PFSK-1 (cell line): ENCODE measurements around the gene FGFBP1.

Experiments
- FOXP2 ChIP-seq: optimal IDR thresholded peaks from 2 replicates; pipeline ENCODE3; 2011; ENCODE audit warnings: borderline replicate concordance, control low read depth, inconsistent platforms; ENCODE audit not compliant: insufficient read depth; ENCODE audit errors: extremely low read length, extremely low read depth
- POLR2AphosphoS5 ChIP-seq: IDR thresholded peaks from 2 replicates; pipeline ENCODE4 v1.6.1; 2012; ENCODE audit warnings: low read depth, mild to moderate bottlenecking, control low read depth, low read length, moderate library complexity
- REST ChIP-seq, 2 experiments: IDR thresholded peaks; 2 replicates each; pipeline versions ENCODE4 v1.6.1 to v1.8.0; 2011 to 2012; ENCODE audit warnings: low read depth in 2 of 2, low read length in 2 of 2, control low read depth in 1 of 2, inconsistent platforms in 1 of 2, mild to moderate bottlenecking in 1 of 2, moderate library complexity in 1 of 2; ENCODE audit not compliant: insufficient read depth in 1 of 2
- SIN3A ChIP-seq: IDR thresholded peaks from 2 replicates; pipeline ENCODE4 v1.6.1; 2012; ENCODE audit warnings: mild to moderate bottlenecking, low read length, moderate library complexity, borderline replicate concordance; ENCODE audit not compliant: insufficient read depth
- TAF1 ChIP-seq: IDR thresholded peaks from 2 replicates; pipeline ENCODE4 v1.6.1; 2012; ENCODE audit warnings: low read length, control low read depth, borderline replicate concordance; ENCODE audit not compliant: insufficient read depth

FGFBP1 gene

GRCh38 chr4:15936495-15936894 is 2.0 kb downstream of the FGFBP1 start:
- TF ChIP-seq TAF1 (no peak), SIN3A (no peak), REST (IDR thresholded peaks at IDR 0.05; ENCODE audit: insufficient read depth in 1 of 2, low read depth in 2 of 2, low read length in 2 of 2) (no peak), FOXP2 (no peak), POLR2AphosphoS5 (no peak)

GRCh38 chr4:15935504-15936402 is 2.8 kb downstream of the FGFBP1 start:
- TF ChIP-seq SIN3A (no peak), REST (IDR thresholded peaks at IDR 0.05; ENCODE audit: insufficient read depth in 1 of 2, low read depth in 2 of 2, low read length in 2 of 2) (no peak), TAF1 (no peak), POLR2AphosphoS5 (no peak), FOXP2 (no peak)

GRCh38 chr4:15934259-15934658 is 4.3 kb downstream of the FGFBP1 start:
- TF ChIP-seq SIN3A (no peak), TAF1 (no peak), REST (IDR thresholded peaks at IDR 0.05; ENCODE audit: insufficient read depth in 1 of 2, low read depth in 2 of 2, low read length in 2 of 2) (no peak), FOXP2 (no peak), POLR2AphosphoS5 (no peak)

- no peak for TF ChIP-seq REST (IDR thresholded peaks at IDR 0.05; ENCODE audit: insufficient read depth in 1 of 2, low read depth in 2 of 2, low read length in 2 of 2)
Measured at GRCh38 chr4:15931451-15932210, 6.9 kb downstream of the FGFBP1 start.
